Esophagus squamous epithelium (tissue), 5 donors: ENCODE results near the gene C15orf61. TPM values are rescaled to one million over a fixed set of nuclear protein-coding genes. Genes with fewer than 3 reads are reported as not detected.

ENCODE experiments used
- DNase-seq: peaks from one replicate; lab custom pipeline; 2025; lab: John Stamatoyannopoulos, UW
- H3K27ac ChIP-seq, 4 donors: fragments of 200-600 bp; sonication (generic); one replicate each; pipeline ENCODE4 v1.5.1; 2016 to 2019; ENCODE audit warnings: mild to moderate bottlenecking in 1 of 4
- H3K27me3 ChIP-seq, 4 donors: fragments of 200-600 bp; sonication (generic); 1 replicate in 3 of 4; 2 replicates in 1 of 4; pipeline versions ENCODE4 v1.5.1 to v1.6.0; 2017 to 2021; ENCODE audit warnings: antibody characterized with exemption in 1 of 4
- H3K36me3 ChIP-seq, 3 donors: fragments of 200-600 bp; sonication (generic); one replicate each; pipeline ENCODE4 v1.5.1; 2016 to 2019
- H3K4me1 ChIP-seq, 3 donors: fragments of 200-600 bp; sonication (generic); one replicate each; pipeline ENCODE4 v1.5.1; 2017 to 2019
- H3K4me3 ChIP-seq, 4 donors: fragments of 200-600 bp; sonication (generic); 1 replicate in 3 of 4; 2 replicates in 1 of 4; pipeline ENCODE4 v1.5.1; 2016 to 2019; ENCODE audit warnings: mild to moderate bottlenecking in 2 of 4, moderate library complexity in 1 of 4
- H3K9me3 ChIP-seq, 3 donors: fragments of 200-600 bp; sonication (generic); one replicate each; pipeline ENCODE4 v1.5.1; 2016 to 2019
- POLR2A ChIP-seq, 4 donors: fragments of 450-650 bp; IDR thresholded peaks; one replicate each; pipeline ENCODE4 v1.6.1; 2017; ENCODE audit warnings: antibody characterized with exemption in 4 of 4, mild to moderate bottlenecking in 4 of 4, moderate library complexity in 3 of 4
- WGBS, 2 donors: methylation state at CpG; one replicate each; pipeline ENCODE4 v1.1.5; 2018; 5-methylcytosine and 5-hydroxymethylcytosine counted together
- intact Hi-C: fragments of 100-400 bp; cut with DNase I; formaldehyde crosslinking; loops from one replicate; pipeline ENCODE4 v1.15.0; 2022
- total RNA-seq, 4 donors: library from RNA; depleted of rRNA; stranded (reverse); fragments of >200 nt; gene quantifications; one replicate each; pipeline ENCODE4 v1.1.0, GENCODE V29; 2016
- TF ChIP-seq, protein P1 (sequence below), 6 experiments: fragments of 450-650 bp in 4 of 6; fragments of 200-600 bp in 2 of 6; sonication (generic) in 2 of 6; IDR thresholded peaks; one replicate each; pipeline ENCODE4 v1.5.1; 2016 to 2019; ENCODE audit warnings: antibody characterized with exemption in 6 of 6, mild to moderate bottlenecking in 4 of 6, moderate library complexity in 4 of 6
- donor health status: DM: yes; HTN: yes; CAD: no.

C15orf61 gene
- total RNA-seq, 4 donors from 2014 or later, result 2.0 to 9.0 (median 3.5) TPM

DNA sequence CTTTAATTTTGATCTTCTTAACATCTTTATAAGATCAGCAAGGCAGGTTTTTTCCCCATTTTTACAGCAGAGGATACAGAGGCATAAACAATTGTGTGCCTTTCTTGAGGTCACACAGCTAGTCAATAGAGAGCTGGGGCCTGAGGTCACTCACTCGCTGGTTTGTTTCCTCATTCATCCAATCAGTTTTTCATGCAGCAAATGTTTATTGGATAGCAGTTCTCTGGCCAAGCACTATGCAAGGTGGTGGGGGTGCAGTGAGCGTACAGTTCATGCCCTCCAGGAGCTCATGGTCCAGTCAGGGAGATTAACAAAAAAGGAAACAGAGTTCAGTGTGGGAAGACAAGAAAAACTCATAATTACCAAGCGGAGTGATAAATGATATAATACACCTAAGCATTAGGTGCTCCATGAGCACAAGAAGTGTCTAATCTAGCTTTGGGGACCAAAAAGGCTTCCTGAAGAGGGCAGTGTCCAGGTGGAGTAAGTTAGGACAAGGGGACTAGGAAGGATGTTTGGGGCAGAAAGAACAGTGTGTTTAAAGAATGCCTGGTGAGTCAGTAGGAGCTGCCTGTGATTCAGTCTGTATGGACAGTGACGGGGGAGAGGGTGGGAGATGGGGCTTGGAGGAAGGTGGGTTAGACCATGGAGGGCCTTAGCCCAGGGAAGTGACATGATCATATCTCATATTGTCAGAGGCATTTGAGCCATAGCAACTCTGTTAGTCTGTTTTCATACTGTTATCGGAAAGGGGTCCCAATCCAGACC, 50.9 kb downstream of the C15orf61 start:
- intact Hi-C loops, result no loop called here
- H3K9me3 ChIP-seq, result no peaks in the 10 kb centered on the region
- TF ChIP-seq, protein P1, sequence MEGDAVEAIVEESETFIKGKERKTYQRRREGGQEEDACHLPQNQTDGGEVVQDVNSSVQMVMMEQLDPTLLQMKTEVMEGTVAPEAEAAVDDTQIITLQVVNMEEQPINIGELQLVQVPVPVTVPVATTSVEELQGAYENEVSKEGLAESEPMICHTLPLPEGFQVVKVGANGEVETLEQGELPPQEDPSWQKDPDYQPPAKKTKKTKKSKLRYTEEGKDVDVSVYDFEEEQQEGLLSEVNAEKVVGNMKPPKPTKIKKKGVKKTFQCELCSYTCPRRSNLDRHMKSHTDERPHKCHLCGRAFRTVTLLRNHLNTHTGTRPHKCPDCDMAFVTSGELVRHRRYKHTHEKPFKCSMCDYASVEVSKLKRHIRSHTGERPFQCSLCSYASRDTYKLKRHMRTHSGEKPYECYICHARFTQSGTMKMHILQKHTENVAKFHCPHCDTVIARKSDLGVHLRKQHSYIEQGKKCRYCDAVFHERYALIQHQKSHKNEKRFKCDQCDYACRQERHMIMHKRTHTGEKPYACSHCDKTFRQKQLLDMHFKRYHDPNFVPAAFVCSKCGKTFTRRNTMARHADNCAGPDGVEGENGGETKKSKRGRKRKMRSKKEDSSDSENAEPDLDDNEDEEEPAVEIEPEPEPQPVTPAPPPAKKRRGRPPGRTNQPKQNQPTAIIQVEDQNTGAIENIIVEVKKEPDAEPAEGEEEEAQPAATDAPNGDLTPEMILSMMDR (IDR thresholded peaks at IDR 0.05), result no peak
- TF ChIP-seq POLR2A (IDR thresholded peaks at IDR 0.05), result no peak
- H3K4me3 ChIP-seq, result no peak overlapping the region
- no peaks in the 10 kb centered on the region for H3K27me3 ChIP-seq
- no peak for DNase-seq
- H3K27ac ChIP-seq, result no peak overlapping the region
- H3K4me1 ChIP-seq, result no peaks in the 10 kb centered on the region
- WGBS, 2 donors, result 89 to 93% methylated on average over 5 of the region's 5 CpGs
- H3K36me3 ChIP-seq, result peaks cover 0 to 13% (median 0%) of the 10 kb centered on the region in 3 donors

DNA sequence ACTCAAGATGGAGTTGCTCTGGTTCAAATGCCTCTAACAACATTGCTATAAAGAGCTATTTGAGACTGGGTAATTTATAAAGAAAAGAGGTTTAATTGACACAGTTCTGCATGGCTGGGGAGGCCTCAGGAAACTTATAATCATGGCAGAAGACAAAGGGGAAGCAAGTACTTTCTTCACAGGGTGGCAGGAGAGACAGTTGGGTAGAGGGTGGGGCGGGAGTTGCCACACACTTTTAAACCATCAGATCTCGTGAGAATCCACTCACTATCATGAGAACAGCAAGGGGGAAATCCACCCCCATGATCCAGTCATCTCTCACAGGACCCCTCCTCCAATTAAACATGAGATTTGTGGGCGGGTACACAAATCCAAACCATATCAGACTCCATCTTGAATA, 52.3 kb downstream of the C15orf61 start:
- H3K9me3 ChIP-seq, result no peaks in the 10 kb centered on the region
- intact Hi-C loops, result no loop called here
- peaks cover 0 to 13% (median 0%) of the 10 kb centered on the region in 3 donors for H3K36me3 ChIP-seq
- no peaks in the 10 kb centered on the region for H3K27me3 ChIP-seq
- 93 to 95% methylated on average over 3 of the region's 3 CpGs for WGBS, 2 donors
- no peak for DNase-seq
- no peaks in the 10 kb centered on the region for H3K4me1 ChIP-seq
- H3K4me3 ChIP-seq, result no peak overlapping the region
- no peak overlapping the region for H3K27ac ChIP-seq
- TF ChIP-seq POLR2A (IDR thresholded peaks at IDR 0.05), result no peak
- TF ChIP-seq, protein P1 (IDR thresholded peaks at IDR 0.05), result no peak

DNA sequence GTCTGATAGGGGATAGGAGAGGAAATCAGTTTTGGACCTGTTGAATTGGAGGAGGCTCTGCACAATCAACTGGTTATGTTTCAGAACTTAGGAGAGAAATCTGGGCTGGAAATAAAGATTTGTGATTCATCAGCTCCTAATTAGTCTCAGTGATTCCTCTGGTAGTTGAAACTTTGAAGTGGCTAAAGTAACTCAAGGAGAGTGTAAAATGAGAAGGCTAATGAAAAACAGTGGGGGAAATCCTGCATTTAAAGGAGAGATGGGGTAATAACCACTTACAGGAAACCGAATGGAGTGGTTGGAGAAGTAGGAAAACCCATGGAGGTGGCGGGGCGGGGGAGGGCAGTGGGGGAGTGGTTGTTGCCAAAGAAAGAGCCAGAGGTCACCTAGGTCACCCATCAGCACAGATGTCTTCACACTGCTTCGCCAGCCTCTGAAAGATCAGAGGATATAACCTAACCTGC, 54.1 kb downstream of the C15orf61 start:
- Histone ChIP-seq H3K27ac (no peak overlapping the region), H3K4me1 (no peaks in the 10 kb centered on the region), H3K36me3 (peaks cover 0 to 13% (median 0%) of the 10 kb centered on the region in 3 donors), H3K27me3 (no peaks in the 10 kb centered on the region), H3K4me3 (no peak overlapping the region), H3K9me3 (no peaks in the 10 kb centered on the region)
- DNase-seq, result no peak
- intact Hi-C loops, result no loop called here
- no peak for TF ChIP-seq POLR2A (IDR thresholded peaks at IDR 0.05)
- TF ChIP-seq, protein P1 (IDR thresholded peaks at IDR 0.05), result no peak
- 66 to 75% methylated on average over 4 of the region's 4 CpGs for WGBS, 2 donors

DNA sequence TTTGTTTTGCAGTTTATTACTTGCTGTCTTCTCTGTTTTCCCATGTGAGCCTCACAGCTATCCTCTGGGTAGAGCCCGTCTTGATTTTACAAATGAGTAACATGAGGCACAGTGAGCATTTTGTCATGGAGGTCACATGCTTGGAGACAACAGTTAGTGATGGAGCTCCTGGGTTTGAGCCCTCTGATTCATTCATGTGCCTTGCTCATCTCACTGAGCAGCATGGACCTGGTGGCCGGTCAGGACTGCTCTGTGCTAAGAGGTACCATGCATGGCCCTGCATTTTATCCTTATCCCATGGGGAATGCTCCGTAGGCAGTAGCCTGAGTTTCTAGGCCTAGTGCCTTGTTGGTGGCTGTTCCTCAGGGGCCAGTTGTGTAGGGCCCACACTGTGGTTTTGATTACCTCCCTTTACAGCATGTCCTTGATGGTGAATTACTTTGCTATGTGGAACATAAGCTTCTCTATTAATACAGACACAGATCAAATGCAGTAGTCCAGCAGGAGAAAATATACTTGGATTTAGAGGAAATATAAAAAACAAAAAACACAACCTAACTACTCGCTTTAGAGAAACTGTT, 57.2 kb downstream of the C15orf61 start:
- no peak for DNase-seq
- H3K9me3 ChIP-seq, result no peaks in the 10 kb centered on the region
- H3K4me3 ChIP-seq, result no peak overlapping the region
- H3K27me3 ChIP-seq, result no peaks in the 10 kb centered on the region
- intact Hi-C loops, result no loop called here
- H3K36me3 ChIP-seq, result peaks cover 0 to 14% (median 0%) of the 10 kb centered on the region in 3 donors
- TF ChIP-seq, protein P1 (IDR thresholded peaks at IDR 0.05), result no peak
- TF ChIP-seq POLR2A (IDR thresholded peaks at IDR 0.05), result no peak
- H3K4me1 ChIP-seq, result no peaks in the 10 kb centered on the region
- WGBS, 2 donors, result 92 to 100% methylated on average over 3 to 4 of the region's 4 CpGs
- H3K27ac ChIP-seq, result no peak overlapping the region

DNA sequence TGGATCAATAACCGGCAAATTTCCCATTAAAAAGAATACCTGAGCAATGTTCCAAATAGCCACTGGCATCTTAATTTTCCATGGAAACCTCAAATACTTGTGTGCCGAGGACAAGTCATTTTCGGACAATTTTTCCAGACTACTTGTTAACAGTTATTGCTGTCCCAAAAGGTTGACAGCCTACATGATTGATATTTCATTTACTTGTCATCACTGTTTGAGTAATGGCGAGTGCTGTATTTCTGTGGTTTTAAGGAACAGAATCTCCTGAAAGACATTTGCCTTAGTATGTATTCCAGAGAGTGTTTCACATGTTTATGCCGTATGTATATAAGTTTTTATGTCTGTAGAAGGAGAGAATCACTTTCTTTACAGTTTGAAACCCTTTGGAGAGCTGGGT, 58.2 kb downstream of the C15orf61 start:
- H3K9me3 ChIP-seq, result no peaks in the 10 kb centered on the region
- 91 to 93% methylated on average over 5 of the region's 5 CpGs for WGBS, 2 donors
- no peak for DNase-seq
- H3K27ac ChIP-seq, result no peak overlapping the region
- H3K4me3 ChIP-seq, result no peak overlapping the region
- intact Hi-C loops, result no loop called here
- H3K4me1 ChIP-seq, result no peaks in the 10 kb centered on the region
- TF ChIP-seq, protein P1 (IDR thresholded peaks at IDR 0.05), result no peak
- TF ChIP-seq POLR2A (IDR thresholded peaks at IDR 0.05), result no peak
- no peaks in the 10 kb centered on the region for H3K27me3 ChIP-seq
- H3K36me3 ChIP-seq, result peaks cover 0 to 12% (median 0%) of the 10 kb centered on the region in 3 donors
